Activated naive CD8-positive, alpha-beta T cell treated with anti-CD3 and anti-CD28 coated beads, Interleukin-2, amount 50 U/mL, for 24 hours (primary cell): ENCODE results near the gene SKAP2.

Experiments
- ATAC-seq: fragments of 150-1000 bp; cut with Tn5 transposase; one replicate; pipeline ENCODE4 v1.10.0; 2021
- DNase-seq: peaks from one replicate; pipeline ENCODE4 v3.0.0; 2021
- H3K27ac Mint-ChIP-seq: one replicate; pipeline ENCODE4 v1.8.0; 2021; ENCODE audit warnings: mild to moderate bottlenecking, mixed read lengths
- H3K27me3 Mint-ChIP-seq: one replicate; pipeline ENCODE4 v1.8.0; 2021; ENCODE audit warnings: mixed read lengths
- H3K36me3 Mint-ChIP-seq: one replicate; pipeline ENCODE4 v1.8.0; 2021; ENCODE audit warnings: low read depth, mixed read lengths
- H3K4me1 Mint-ChIP-seq: one replicate; pipeline ENCODE4 v1.8.0; 2021; ENCODE audit warnings: mixed read lengths
- H3K4me3 Mint-ChIP-seq: one replicate; pipeline ENCODE4 v1.8.0; 2021; ENCODE audit warnings: mild to moderate bottlenecking, moderate library complexity, mixed read lengths
- H3K9me3 Mint-ChIP-seq: one replicate; pipeline ENCODE4 v1.8.0; 2021; ENCODE audit warnings: mixed read lengths

Gene SKAP2

DNA sequence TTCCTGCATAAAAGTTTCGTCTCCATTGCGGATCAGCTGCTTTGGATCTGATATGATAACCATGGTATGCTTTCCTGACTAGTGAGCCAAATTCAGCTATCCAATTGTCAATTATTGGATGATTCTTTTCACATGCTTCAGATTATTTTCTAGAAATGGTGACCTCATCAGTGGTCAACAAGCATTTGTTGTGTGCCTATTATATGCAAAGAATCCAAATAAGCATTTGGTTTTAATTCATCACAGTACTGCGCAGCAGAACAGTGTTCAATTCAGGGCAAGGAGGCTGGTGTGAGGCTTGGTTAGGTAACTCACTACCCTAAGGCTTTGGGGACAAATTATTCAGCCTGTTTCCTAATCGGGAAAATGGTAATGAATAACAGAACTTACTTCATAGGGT lies 200.5 kb downstream of the SKAP2 start:
- Mint-ChIP-seq H3K27ac (no peak overlapping the region), H3K4me1 (peaks cover 14% of the 10 kb centered on the region), H3K9me3 (no peaks in the 10 kb centered on the region), H3K4me3 (no peak overlapping the region), H3K36me3 (no peaks in the 10 kb centered on the region), H3K27me3 (peaks cover 5% of the 10 kb centered on the region)
- no peak for DNase-seq
- ATAC-seq = no peak

GRCh38 chr7:26662646-26663045 lies 201.7 kb downstream of the SKAP2 start:
- H3K36me3 Mint-ChIP-seq = no peaks in the 10 kb centered on the region
- no peaks in the 10 kb centered on the region for H3K9me3 Mint-ChIP-seq
- peaks cover 14% of the 10 kb centered on the region for H3K4me1 Mint-ChIP-seq
- ATAC-seq = no peak
- no peak overlapping the region for H3K4me3 Mint-ChIP-seq
- no peak overlapping the region for H3K27ac Mint-ChIP-seq
- H3K27me3 Mint-ChIP-seq = peaks cover 5% of the 10 kb centered on the region
- no peak for DNase-seq

GRCh38 chr7:26659121-26659520 lies 205.3 kb downstream of the SKAP2 start:
- H3K9me3 Mint-ChIP-seq = no peaks in the 10 kb centered on the region
- H3K27ac Mint-ChIP-seq = no peak overlapping the region

DNA sequence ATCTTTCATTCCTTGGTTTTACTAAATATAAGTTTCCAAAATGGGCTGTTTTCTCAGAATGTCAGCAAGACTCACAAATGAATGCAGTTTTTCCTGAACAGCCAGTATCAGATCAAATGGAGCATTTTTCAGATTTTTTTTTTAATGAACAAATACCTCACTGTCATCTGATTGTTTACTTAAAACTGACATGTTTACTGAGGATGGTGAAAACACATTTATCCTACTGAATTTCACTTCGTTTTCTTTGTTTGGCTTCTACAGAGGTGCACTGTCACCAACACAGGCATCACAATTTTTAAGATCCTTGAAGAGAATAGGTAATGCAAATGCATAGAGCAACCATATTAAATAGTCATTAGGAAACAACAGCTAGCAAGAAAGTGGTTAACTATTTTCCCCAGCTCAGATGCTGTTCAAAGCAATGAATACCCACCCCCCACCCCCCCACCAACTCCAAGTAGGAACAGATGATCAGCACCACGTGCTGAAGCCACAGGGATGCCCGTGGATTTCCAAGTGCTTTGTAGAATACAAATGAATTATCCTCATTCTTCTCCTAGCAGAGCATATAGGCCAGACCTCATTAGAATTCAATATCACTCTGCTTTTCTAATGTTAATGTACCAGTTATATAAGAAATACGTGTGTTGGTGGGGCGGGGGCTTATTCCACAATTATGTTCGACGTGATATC lies 205.9 kb downstream of the SKAP2 start:
- H3K27ac Mint-ChIP-seq = no peak overlapping the region
- H3K4me3 Mint-ChIP-seq = no peak overlapping the region
- ATAC-seq (no peak), DNase-seq (no peak)
- H3K4me1 Mint-ChIP-seq = no peaks in the 10 kb centered on the region
- no peaks in the 10 kb centered on the region for H3K9me3 Mint-ChIP-seq
- H3K27me3 Mint-ChIP-seq = peaks cover 7% of the 10 kb centered on the region
- H3K36me3 Mint-ChIP-seq = no peaks in the 10 kb centered on the region

More at GRCh38 chr7:26659121-26659520, 205.3 kb downstream of the SKAP2 start:
- H3K4me3 Mint-ChIP-seq = no peak overlapping the region
- DNase-seq (no peak), ATAC-seq (no peak)
- H3K4me1 Mint-ChIP-seq = no peaks in the 10 kb centered on the region
- no peaks in the 10 kb centered on the region for H3K36me3 Mint-ChIP-seq
- peaks cover 7% of the 10 kb centered on the region for H3K27me3 Mint-ChIP-seq

DNA sequence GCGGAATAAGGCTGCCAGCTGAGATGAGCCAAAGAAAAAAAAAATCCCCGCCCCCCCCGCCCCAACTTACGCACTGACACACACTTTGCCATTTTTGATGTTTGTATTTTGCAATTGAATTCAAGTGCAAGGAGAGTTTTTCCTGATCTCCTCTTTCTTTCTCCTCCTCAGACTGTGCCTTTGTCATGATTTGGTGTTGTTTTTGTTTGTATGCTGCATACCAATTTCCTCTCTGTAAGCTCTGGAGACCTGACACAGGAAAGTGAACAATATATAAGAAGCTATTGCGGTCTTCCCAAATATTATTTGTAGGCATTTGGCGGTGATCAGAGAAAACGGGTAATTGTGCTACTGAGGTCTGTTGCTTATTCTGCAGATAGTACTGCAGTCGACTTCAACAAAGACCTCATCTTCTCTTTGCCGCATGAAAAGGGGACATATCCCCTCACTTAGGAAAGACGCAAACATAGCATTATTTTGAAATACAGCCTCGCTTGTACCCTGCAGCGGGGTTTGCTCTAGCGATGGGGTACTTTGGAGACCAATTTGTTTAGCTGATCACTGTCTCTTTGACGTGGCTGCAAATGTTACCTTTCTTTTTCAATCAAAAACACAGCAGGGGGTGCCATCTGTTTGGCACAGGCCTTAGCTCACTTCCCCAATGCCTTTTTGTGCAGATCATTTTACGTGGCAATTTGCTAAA lies 206.6 kb downstream of the SKAP2 start:
- Mint-ChIP-seq H3K9me3 (no peaks in the 10 kb centered on the region), H3K27me3 (peaks cover 6% of the 10 kb centered on the region), H3K4me1 (no peaks in the 10 kb centered on the region), H3K27ac (no peak overlapping the region), H3K36me3 (no peaks in the 10 kb centered on the region), H3K4me3 (no peak overlapping the region)
- ATAC-seq (no peak), DNase-seq (no peak)

GRCh38 chr7:26657206-26657641 lies 207.2 kb downstream of the SKAP2 start:
- H3K9me3 Mint-ChIP-seq = no peaks in the 10 kb centered on the region
- no peak overlapping the region for H3K27ac Mint-ChIP-seq
- ATAC-seq = no peak
- no peak for DNase-seq
- no peak overlapping the region for H3K4me3 Mint-ChIP-seq
- peaks cover 2% of the 10 kb centered on the region for H3K27me3 Mint-ChIP-seq
- no peaks in the 10 kb centered on the region for H3K36me3 Mint-ChIP-seq
- no peaks in the 10 kb centered on the region for H3K4me1 Mint-ChIP-seq

- Mint-ChIP-seq H3K36me3 (no peaks in the 10 kb centered on the region), H3K4me3 (no peak overlapping the region), H3K4me1 (no peaks in the 10 kb centered on the region), H3K9me3 (no peaks in the 10 kb centered on the region), H3K27me3 (peaks cover 2% of the 10 kb centered on the region), H3K27ac (no peak overlapping the region)
- no peak for DNase-seq
- no peak for ATAC-seq
Observed at GRCh38 chr7:26656735-26657134, 207.7 kb downstream of the SKAP2 start.

DNA sequence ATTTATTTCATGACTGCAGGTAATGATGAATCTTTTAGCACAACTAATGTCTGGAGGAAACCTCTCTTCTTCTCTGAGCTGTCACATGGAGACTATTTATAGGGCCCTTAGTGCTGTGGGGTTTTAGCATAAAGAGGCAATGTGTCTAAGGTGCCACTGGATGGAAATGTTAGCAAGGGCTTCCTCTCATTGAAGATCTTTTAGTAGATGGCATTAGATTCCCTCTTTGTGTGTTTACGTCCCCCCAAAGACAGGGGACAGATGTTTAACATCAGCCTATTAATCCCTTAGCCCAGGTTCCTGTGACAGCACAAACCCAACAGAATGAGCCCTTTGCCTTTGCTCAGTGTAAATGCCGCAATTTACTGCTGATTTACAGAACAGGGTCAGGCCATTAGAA lies 208.6 kb downstream of the SKAP2 start:
- Mint-ChIP-seq H3K4me3 (no peak overlapping the region), H3K27me3 (peaks cover 2% of the 10 kb centered on the region), H3K36me3 (no peaks in the 10 kb centered on the region), H3K9me3 (no peaks in the 10 kb centered on the region), H3K27ac (no peak overlapping the region), H3K4me1 (no peaks in the 10 kb centered on the region)
- DNase-seq (no peak), ATAC-seq (no peak)

GRCh38 chr7:26653430-26654399 lies 210.7 kb downstream of the SKAP2 start:
- no peak for ATAC-seq
- peaks cover 2% of the 10 kb centered on the region for H3K27me3 Mint-ChIP-seq
- H3K9me3 Mint-ChIP-seq = no peaks in the 10 kb centered on the region
- DNase-seq = no peak
- H3K36me3 Mint-ChIP-seq = no peaks in the 10 kb centered on the region
- no peak overlapping the region for H3K27ac Mint-ChIP-seq
- H3K4me1 Mint-ChIP-seq = no peaks in the 10 kb centered on the region
- H3K4me3 Mint-ChIP-seq = no peak overlapping the region

GRCh38 chr7:26652401-26653100 lies 211.8 kb downstream of the SKAP2 start:
- no peak for ATAC-seq
- Mint-ChIP-seq H3K36me3 (no peaks in the 10 kb centered on the region), H3K4me3 (no peak overlapping the region), H3K27me3 (peaks cover 2% of the 10 kb centered on the region), H3K9me3 (no peaks in the 10 kb centered on the region), H3K4me1 (no peaks in the 10 kb centered on the region), H3K27ac (no peak overlapping the region)
- DNase-seq = no peak

- no peaks in the 10 kb centered on the region for H3K9me3 Mint-ChIP-seq
- no peak overlapping the region for H3K27ac Mint-ChIP-seq
- H3K4me3 Mint-ChIP-seq = no peak overlapping the region
- H3K36me3 Mint-ChIP-seq = no peaks in the 10 kb centered on the region
- no peaks in the 10 kb centered on the region for H3K4me1 Mint-ChIP-seq
- ATAC-seq (no peak), DNase-seq (no peak)
- peaks cover 2% of the 10 kb centered on the region for H3K27me3 Mint-ChIP-seq
Observed at GRCh38 chr7:26650103-26650502, 214.3 kb downstream of the SKAP2 start.

DNA sequence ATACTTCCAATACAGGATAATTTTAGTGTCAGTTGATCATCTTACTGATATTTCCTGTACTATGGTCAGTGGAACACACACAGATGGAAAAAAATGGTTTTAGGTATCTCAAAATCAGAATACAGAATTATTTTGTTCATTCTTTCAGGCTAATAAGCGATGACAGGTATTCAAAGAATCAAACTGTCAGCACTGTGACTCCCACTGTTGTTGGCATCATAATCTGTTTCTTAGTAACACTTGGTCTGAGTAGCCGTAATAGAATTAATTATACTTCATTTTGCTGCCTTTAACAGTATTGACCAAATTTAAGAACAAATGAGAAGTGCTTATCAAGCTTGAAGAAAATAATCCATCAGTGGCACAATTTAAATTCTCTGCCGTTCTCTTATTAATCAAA lies 215.0 kb downstream of the SKAP2 start:
- no peak overlapping the region for H3K4me3 Mint-ChIP-seq
- H3K27me3 Mint-ChIP-seq = peaks cover under 1% of the 10 kb centered on the region
- no peak overlapping the region for H3K27ac Mint-ChIP-seq
- H3K4me1 Mint-ChIP-seq = no peaks in the 10 kb centered on the region
- H3K36me3 Mint-ChIP-seq = no peaks in the 10 kb centered on the region
- no peaks in the 10 kb centered on the region for H3K9me3 Mint-ChIP-seq
- DNase-seq (no peak), ATAC-seq (no peak)

DNA sequence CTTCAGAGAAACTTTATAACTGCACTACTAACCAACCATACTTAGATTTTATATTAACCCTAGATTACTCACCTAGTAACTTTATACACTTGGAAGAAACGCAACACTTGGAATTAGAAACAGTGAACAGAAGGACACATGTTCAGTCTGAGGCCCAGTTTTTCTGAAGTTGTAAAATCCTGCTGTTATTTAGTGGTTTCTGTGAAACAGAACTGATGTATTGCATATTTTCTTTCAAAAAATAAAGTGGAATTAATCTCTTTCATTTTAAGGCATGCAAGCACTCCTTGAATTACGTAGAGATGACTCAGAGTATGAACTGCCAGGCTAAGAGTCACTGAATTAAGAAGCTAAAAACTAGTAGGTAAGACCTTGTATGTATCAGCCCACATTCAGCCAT lies 215.8 kb downstream of the SKAP2 start:
- Mint-ChIP-seq H3K27me3 (no peaks in the 10 kb centered on the region), H3K4me3 (no peak overlapping the region), H3K4me1 (no peaks in the 10 kb centered on the region), H3K27ac (no peak overlapping the region), H3K36me3 (no peaks in the 10 kb centered on the region), H3K9me3 (no peaks in the 10 kb centered on the region)
- DNase-seq (no peak), ATAC-seq (no peak)

DNA sequence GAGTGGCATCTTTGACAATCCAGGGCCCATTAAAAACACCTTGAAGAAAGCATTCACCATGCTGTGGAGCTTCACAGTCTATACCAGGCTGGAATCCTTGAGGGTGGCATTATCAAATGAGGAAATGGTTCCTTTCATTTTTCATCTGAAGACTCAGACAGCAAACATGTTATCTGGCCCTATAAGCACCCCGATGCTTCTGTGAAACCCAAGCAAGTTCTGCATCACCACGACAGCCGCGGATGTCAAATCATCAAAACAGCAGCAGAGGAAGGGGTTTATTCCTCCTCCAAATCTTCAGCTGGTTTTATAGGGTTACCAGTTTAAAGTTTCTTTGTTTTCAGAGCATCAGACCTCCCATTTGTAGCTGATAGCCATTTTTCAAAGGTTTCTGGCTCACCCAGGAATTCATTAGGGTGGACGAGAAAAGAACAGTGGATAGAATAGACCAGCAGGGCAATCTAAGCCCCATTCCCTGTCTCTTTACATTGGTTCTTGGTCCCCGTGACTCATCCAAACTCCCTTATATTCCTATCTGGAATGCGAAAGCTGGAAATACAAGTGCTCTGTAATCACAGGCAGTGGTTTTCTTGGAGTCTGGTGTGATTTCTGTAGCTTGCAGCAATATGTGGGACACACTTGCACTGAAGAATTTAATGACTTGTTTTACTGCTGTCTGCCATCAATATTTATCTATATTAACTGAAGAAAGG lies 217.9 kb downstream of the SKAP2 start:
- H3K9me3 Mint-ChIP-seq = no peaks in the 10 kb centered on the region

More for the DNA sequence above, 217.9 kb downstream of the SKAP2 start:
- Mint-ChIP-seq H3K36me3 (no peaks in the 10 kb centered on the region), H3K4me1 (no peaks in the 10 kb centered on the region), H3K27me3 (no peaks in the 10 kb centered on the region), H3K27ac (no peak overlapping the region), H3K4me3 (no peak overlapping the region)
- DNase-seq (no peak), ATAC-seq (no peak)
